ENCODE measurements around the gene SPPL3. TPM values are rescaled to one million over a fixed set of nuclear protein-coding genes. Genes with fewer than 3 reads are reported as not detected.

SPPL3 gene
- total and polyA plus RNA-seq, 4 donors, result 7.4 to 12.6 (median 8.7) TPM

DNA sequence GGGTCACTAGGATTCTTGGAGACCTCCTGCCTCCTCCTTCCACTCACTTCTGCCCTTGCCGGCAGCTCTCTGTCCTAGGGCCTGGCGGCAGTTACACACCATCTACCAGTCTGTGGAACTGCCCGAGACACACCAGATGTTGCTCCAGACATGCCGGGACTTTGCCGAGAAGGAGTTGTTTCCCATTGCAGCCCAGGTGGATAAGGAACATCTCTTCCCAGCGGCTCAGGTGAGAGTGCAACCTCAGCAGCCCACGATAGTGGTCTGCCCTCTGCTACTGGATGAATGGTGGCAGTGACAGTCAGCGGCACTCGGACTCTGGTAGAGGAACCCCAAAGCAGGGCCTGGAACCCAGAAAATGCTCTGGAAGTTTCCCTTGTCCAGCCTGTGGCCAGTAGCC lies 177.2 kb downstream of the SPPL3 start:
- no peaks in the 10 kb centered on the region for H3K9me3 ChIP-seq (ENCODE audit: control insufficient read depth in 4 of 4, low read length in 3 of 4)
- TF ChIP-seq RXRA (IDR thresholded peaks at IDR 0.05) (no peak), NR2F2 (IDR thresholded peaks at IDR 0.05) (no peak), EGR1 (IDR thresholded peaks at IDR 0.05; ENCODE audit: low read depth in 2 of 2) (no peak), JUND (IDR thresholded peaks at IDR 0.05) (no peak), YY1 (IDR thresholded peaks at IDR 0.05) (no peak), GABPA (IDR thresholded peaks at IDR 0.05 in 1 of 2, conservative IDR thresholded peaks at IDR 0.05 in 1 of 2) (no peak), SP1 (IDR thresholded peaks at IDR 0.05) (no peak), HNF4A (conservative IDR thresholded peaks at IDR 0.05) (no peak), HNF4G (IDR thresholded peaks at IDR 0.05) (no peak), FOXA1 (IDR thresholded peaks at IDR 0.05) (no peak), FOXA2 (IDR thresholded peaks at IDR 0.05) (no peak), RAD21 (IDR thresholded peaks at IDR 0.05) (no peak)
- TF ChIP-seq, protein P1, sequence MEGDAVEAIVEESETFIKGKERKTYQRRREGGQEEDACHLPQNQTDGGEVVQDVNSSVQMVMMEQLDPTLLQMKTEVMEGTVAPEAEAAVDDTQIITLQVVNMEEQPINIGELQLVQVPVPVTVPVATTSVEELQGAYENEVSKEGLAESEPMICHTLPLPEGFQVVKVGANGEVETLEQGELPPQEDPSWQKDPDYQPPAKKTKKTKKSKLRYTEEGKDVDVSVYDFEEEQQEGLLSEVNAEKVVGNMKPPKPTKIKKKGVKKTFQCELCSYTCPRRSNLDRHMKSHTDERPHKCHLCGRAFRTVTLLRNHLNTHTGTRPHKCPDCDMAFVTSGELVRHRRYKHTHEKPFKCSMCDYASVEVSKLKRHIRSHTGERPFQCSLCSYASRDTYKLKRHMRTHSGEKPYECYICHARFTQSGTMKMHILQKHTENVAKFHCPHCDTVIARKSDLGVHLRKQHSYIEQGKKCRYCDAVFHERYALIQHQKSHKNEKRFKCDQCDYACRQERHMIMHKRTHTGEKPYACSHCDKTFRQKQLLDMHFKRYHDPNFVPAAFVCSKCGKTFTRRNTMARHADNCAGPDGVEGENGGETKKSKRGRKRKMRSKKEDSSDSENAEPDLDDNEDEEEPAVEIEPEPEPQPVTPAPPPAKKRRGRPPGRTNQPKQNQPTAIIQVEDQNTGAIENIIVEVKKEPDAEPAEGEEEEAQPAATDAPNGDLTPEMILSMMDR (IDR thresholded peaks at IDR 0.05; ENCODE audit: low read depth, low read length, missing input control), result no peak
- TF ChIP-seq, protein P2, sequence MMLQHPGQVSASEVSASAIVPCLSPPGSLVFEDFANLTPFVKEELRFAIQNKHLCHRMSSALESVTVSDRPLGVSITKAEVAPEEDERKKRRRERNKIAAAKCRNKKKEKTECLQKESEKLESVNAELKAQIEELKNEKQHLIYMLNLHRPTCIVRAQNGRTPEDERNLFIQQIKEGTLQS (IDR thresholded peaks at IDR 0.05), result no peak
- TF ChIP-seq, protein P3, sequence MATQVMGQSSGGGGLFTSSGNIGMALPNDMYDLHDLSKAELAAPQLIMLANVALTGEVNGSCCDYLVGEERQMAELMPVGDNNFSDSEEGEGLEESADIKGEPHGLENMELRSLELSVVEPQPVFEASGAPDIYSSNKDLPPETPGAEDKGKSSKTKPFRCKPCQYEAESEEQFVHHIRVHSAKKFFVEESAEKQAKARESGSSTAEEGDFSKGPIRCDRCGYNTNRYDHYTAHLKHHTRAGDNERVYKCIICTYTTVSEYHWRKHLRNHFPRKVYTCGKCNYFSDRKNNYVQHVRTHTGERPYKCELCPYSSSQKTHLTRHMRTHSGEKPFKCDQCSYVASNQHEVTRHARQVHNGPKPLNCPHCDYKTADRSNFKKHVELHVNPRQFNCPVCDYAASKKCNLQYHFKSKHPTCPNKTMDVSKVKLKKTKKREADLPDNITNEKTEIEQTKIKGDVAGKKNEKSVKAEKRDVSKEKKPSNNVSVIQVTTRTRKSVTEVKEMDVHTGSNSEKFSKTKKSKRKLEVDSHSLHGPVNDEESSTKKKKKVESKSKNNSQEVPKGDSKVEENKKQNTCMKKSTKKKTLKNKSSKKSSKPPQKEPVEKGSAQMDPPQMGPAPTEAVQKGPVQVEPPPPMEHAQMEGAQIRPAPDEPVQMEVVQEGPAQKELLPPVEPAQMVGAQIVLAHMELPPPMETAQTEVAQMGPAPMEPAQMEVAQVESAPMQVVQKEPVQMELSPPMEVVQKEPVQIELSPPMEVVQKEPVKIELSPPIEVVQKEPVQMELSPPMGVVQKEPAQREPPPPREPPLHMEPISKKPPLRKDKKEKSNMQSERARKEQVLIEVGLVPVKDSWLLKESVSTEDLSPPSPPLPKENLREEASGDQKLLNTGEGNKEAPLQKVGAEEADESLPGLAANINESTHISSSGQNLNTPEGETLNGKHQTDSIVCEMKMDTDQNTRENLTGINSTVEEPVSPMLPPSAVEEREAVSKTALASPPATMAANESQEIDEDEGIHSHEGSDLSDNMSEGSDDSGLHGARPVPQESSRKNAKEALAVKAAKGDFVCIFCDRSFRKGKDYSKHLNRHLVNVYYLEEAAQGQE (IDR thresholded peaks at IDR 0.05), result no peak
- TF ChIP-seq, protein P4, sequence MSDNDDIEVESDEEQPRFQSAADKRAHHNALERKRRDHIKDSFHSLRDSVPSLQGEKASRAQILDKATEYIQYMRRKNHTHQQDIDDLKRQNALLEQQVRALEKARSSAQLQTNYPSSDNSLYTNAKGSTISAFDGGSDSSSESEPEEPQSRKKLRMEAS (IDR thresholded peaks at IDR 0.05), result no peak
- TF ChIP-seq, protein P5, sequence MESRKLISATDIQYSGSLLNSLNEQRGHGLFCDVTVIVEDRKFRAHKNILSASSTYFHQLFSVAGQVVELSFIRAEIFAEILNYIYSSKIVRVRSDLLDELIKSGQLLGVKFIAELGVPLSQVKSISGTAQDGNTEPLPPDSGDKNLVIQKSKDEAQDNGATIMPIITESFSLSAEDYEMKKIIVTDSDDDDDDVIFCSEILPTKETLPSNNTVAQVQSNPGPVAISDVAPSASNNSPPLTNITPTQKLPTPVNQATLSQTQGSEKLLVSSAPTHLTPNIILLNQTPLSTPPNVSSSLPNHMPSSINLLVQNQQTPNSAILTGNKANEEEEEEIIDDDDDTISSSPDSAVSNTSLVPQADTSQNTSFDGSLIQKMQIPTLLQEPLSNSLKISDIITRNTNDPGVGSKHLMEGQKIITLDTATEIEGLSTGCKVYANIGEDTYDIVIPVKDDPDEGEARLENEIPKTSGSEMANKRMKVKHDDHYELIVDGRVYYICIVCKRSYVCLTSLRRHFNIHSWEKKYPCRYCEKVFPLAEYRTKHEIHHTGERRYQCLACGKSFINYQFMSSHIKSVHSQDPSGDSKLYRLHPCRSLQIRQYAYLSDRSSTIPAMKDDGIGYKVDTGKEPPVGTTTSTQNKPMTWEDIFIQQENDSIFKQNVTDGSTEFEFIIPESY (IDR thresholded peaks at IDR 0.05), result no peak
- peak overlapping the region; percentile 19 to 50 for H3K27ac ChIP-seq (ENCODE audit: low read depth in 1 of 2, low read length in 2 of 2)
- no peaks in the 10 kb centered on the region for H3K27me3 ChIP-seq (ENCODE audit: control insufficient read depth in 4 of 4, insufficient read depth in 4 of 4, low read length in 3 of 4)
- WGBS, result 81% methylated on average over 9 of the region's 9 CpGs
- peaks cover 8 to 41% (median 30%) of the 10 kb centered on the region in 4 donors for H3K4me1 ChIP-seq (ENCODE audit: control insufficient read depth in 4 of 4, insufficient read depth in 4 of 4, low read length in 3 of 4)
- peaks cover 7 to 17% (median 11%) of the 10 kb centered on the region in 4 donors for H3K36me3 ChIP-seq (ENCODE audit: control insufficient read depth in 4 of 4, insufficient read depth in 3 of 4, low read depth in 1 of 4, low read length in 3 of 4)
- DNase-seq (ENCODE audit: low spot score), result no peak
- peak overlapping the region in 2 of 3 donors; percentile 18 to 92 for H3K4me3 ChIP-seq (ENCODE audit: low read depth in 1 of 3, low read length in 3 of 3)
- peak overlapping the region in 1 of 2 donors; percentile 61 for H3K9ac ChIP-seq (ENCODE audit: low read depth in 1 of 2, low read length in 2 of 2)

DNA sequence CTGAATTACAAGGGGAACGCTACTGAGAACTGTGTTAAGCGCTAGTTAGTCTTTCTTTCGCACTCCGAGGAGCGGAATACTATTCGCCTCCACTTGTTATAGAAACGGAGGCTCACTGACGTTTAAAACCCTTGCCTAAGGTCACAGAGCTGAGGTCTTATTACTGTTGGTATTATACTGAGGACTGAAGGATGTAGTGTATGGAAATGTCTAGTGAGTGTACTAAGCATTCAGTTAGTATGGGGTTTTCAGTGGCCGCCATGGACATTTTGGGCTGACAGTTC lies 177.7 kb downstream of the SPPL3 start:
- WGBS, result 47% methylated on average over 9 of the region's 9 CpGs
- Histone ChIP-seq H3K27me3 (ENCODE audit: control insufficient read depth in 4 of 4, insufficient read depth in 4 of 4, low read length in 3 of 4) (no peaks in the 10 kb centered on the region), H3K9me3 (ENCODE audit: control insufficient read depth in 4 of 4, low read length in 3 of 4) (no peaks in the 10 kb centered on the region), H3K4me1 (ENCODE audit: control insufficient read depth in 4 of 4, insufficient read depth in 4 of 4, low read length in 3 of 4) (peaks cover 8 to 45% (median 31%) of the 10 kb centered on the region in 4 donors), H3K4me3 (ENCODE audit: low read depth in 1 of 3, low read length in 3 of 3) (peak overlapping the region; percentile 81 to 92 (median 85)), H3K27ac (ENCODE audit: low read depth in 1 of 2, low read length in 2 of 2) (peak overlapping the region; percentile 74 to 82), H3K9ac (ENCODE audit: low read depth in 1 of 2, low read length in 2 of 2) (peak overlapping the region; percentile 57 to 61), H3K36me3 (ENCODE audit: control insufficient read depth in 4 of 4, insufficient read depth in 3 of 4, low read depth in 1 of 4, low read length in 3 of 4) (peaks cover 7 to 22% (median 12%) of the 10 kb centered on the region in 4 donors)
- TF ChIP-seq TAF1 (conservative IDR thresholded peaks at IDR 0.05) (no peak), FOXA1 (IDR thresholded peaks at IDR 0.05) (no peak), NR2F2 (IDR thresholded peaks at IDR 0.05) (no peak), JUND (IDR thresholded peaks at IDR 0.05) (no peak), SP1 (IDR thresholded peaks at IDR 0.05) (no peak)
- TF ChIP-seq, protein P2 (IDR thresholded peaks at IDR 0.05), result no peak
- TF ChIP-seq, protein P4 (IDR thresholded peaks at IDR 0.05), result no peak
- TF ChIP-seq, protein P1 (IDR thresholded peaks at IDR 0.05; ENCODE audit: low read depth, low read length, missing input control), result no peak
- TF ChIP-seq, protein P5 (IDR thresholded peaks at IDR 0.05), result no peak
- DNase-seq (ENCODE audit: low spot score), result no peak

All from liver (tissue), 9 donors.